Measurements from ENCODE around the gene PBX3.

PBX3 gene

GRCh38 chr9:125911861-125912644 lies 164.9 kb downstream of the PBX3 start:
- DNase-seq: peak; percentile 40

- peak; percentile 32 for DNase-seq
Measured at GRCh38 chr9:125912667-125913066, 165.5 kb downstream of the PBX3 start.

- no peak for DNase-seq
Measured at GRCh38 chr9:125913551-125913950, 166.4 kb downstream of the PBX3 start.

GRCh38 chr9:125914411-125914810 lies 167.2 kb downstream of the PBX3 start:
- DNase-seq: no peak

- DNase-seq: no peak
Measured at GRCh38 chr9:125915606-125916005, 168.4 kb downstream of the PBX3 start.

- no peak for DNase-seq
Measured at GRCh38 chr9:125919565-125919964, 172.4 kb downstream of the PBX3 start.

- no peak for DNase-seq
Measured at GRCh38 chr9:125920402-125920801, 173.2 kb downstream of the PBX3 start.

- DNase-seq: no peak
Measured at GRCh38 chr9:125922854-125923253, 175.7 kb downstream of the PBX3 start.

- no peak for DNase-seq
Measured at GRCh38 chr9:125924351-125924750, 177.2 kb downstream of the PBX3 start.

GRCh38 chr9:125926936-125927335 lies 179.8 kb downstream of the PBX3 start:
- no peak for DNase-seq

- no peak for DNase-seq
Measured at GRCh38 chr9:125929846-125930245, 182.7 kb downstream of the PBX3 start.

- no peak for DNase-seq
Measured at GRCh38 chr9:125931211-125931610, 184.0 kb downstream of the PBX3 start.

GRCh38 chr9:125932012-125932411 lies 184.8 kb downstream of the PBX3 start:
- DNase-seq: no peak

GRCh38 chr9:125932746-125933455 lies 185.7 kb downstream of the PBX3 start:
- DNase-seq: no peak

GRCh38 chr9:125942125-125942524 lies 195.0 kb downstream of the PBX3 start:
- DNase-seq: no peak

- no peak for DNase-seq
Measured at GRCh38 chr9:125943831-125944230, 196.7 kb downstream of the PBX3 start.

GRCh38 chr9:125946397-125946796 lies 199.2 kb downstream of the PBX3 start:
- no peak for DNase-seq

- DNase-seq: no peak
Measured at GRCh38 chr9:125948887-125949596, 201.9 kb downstream of the PBX3 start.

- no peak for DNase-seq
Measured at GRCh38 chr9:125949703-125950460, 202.7 kb downstream of the PBX3 start.

- no peak for DNase-seq
Measured at GRCh38 chr9:125950880-125951471, 203.8 kb downstream of the PBX3 start.

GRCh38 chr9:125953314-125954019 lies 206.3 kb downstream of the PBX3 start:
- DNase-seq: no peak

GRCh38 chr9:125956102-125956501 lies 208.9 kb downstream of the PBX3 start:
- no peak for DNase-seq

All from NCI-H526 treated with DMSO at 0.1 percent for 48 hours (cell line).